DOHH2 (cell line): ENCODE data around the gene TRERF1.

Experiments
- EZH2phosphoT487 ChIP-seq: fragments of 200-600 bp; sonication (generic); IDR thresholded peaks from 2 replicates; pipeline ENCODE4 v1.6.1; 2017; ENCODE audit warnings: borderline replicate concordance, mild to moderate bottlenecking, antibody characterized with exemption, low read length, moderate library complexity, mixed read lengths
- TF ChIP-seq, protein P1 (sequence below): fragments of 200-600 bp; sonication (generic); IDR thresholded peaks from one replicate; pipeline ENCODE4 v1.5.1; 2014; ENCODE audit warnings: antibody characterized with exemption, mild to moderate bottlenecking, low read depth, low read length; ENCODE audit not compliant: poor library complexity, severe bottlenecking

DNA sequence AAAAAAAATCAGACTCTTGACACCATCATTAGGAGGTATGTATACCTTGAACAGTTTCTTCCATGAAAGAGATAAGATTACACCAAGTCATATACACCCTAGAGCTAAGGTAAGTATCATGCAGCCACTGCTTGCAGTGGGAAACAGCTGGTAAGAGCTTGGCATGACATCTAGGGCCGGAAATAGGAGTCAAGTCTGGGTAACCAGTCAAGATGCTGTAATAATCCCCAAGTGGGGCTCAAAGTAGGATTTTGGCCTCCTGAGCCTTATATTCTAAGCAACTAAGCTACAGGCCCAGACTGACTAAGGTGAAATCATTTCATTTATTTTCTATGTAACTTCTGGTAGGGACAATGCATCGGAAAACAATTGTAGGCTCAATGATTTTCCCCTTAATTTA lies 23.9 kb downstream of the TRERF1 start:
- TF ChIP-seq, protein P1, sequence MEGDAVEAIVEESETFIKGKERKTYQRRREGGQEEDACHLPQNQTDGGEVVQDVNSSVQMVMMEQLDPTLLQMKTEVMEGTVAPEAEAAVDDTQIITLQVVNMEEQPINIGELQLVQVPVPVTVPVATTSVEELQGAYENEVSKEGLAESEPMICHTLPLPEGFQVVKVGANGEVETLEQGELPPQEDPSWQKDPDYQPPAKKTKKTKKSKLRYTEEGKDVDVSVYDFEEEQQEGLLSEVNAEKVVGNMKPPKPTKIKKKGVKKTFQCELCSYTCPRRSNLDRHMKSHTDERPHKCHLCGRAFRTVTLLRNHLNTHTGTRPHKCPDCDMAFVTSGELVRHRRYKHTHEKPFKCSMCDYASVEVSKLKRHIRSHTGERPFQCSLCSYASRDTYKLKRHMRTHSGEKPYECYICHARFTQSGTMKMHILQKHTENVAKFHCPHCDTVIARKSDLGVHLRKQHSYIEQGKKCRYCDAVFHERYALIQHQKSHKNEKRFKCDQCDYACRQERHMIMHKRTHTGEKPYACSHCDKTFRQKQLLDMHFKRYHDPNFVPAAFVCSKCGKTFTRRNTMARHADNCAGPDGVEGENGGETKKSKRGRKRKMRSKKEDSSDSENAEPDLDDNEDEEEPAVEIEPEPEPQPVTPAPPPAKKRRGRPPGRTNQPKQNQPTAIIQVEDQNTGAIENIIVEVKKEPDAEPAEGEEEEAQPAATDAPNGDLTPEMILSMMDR: no peak
- TF ChIP-seq EZH2phosphoT487: no peak
